ENCODE data around the gene YLPM1.
A peak's percentile ranks its signal among the peaks of the same experiment; 100 is the strongest.

YLPM1 gene

DNA sequence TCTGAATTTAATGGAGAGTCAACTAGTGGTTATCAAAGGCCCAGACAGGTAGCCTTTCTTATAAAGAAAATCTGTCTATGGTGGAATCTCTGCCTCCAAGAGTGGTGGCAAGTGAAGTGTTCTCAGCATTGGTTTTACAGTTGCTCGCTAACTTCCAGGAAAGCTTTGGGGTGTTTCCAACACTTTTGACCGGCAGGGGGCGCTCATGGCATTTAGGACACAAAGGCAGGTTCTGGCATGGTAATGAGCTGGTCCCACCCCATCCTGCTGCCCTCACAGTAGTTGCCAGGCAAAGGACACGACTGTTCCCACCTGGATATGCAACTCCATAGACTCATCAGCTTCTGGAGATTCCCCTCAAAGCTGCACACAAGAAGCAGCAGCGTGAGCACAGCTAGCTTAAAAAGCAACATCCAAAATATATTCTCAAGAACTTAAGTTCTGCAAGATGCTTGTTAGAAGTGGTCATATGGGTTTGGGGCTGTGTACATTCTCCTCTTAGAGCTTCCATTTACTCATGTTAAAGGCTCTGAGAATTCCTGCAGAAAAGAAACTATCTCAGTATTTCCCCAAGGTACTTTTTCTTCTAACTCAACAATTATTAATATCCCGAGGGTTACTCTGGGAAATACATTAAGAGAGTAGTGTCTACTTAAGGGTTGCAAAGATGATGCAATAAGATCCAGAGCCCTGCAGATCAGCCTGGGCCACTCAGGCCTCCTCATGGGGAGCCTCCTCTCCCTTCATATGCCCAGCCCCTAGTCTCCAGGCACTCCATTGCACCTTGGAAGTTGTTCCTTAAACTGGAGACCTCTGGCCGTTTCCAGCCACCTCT, 98.0 kb downstream of the YLPM1 start:
- Histone ChIP-seq H3K4me3 (no peak overlapping the region), H3K36me3 (replicated peaks) (no peaks in the 10 kb centered on the region), H3K27me3 (ENCODE audit: low read depth) (no peaks in the 10 kb centered on the region), H3K9me3 (no peaks in the 10 kb centered on the region), H3K4me1 (no peaks in the 10 kb centered on the region; the same call in 1 of the 2 replicates)
- in situ Hi-C loops (cut with MboI; ENCODE audit: low sequenced_read_pairs) = no loop called here
- peak; percentile 64 to 95 for DNase-seq (ENCODE audit: low spot score in 2 of 2)

DNA sequence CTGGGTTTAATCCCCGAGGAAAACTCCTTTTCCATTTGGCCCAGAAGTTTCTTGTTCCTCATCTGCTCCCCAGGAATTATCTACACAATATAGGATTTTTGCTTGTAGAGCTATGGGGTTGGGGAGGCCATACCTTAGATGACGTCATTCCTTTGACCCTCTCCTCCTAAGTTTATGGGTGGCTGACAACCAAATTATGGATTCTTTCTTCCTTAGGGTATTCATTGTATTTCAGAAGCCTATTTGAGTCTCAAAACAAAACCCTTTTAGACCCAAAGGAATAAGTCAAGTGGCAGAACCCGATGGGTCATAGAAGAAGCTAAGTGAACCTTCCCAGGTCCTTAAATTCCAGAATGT, 98.6 kb downstream of the YLPM1 start:
- Histone ChIP-seq H3K4me1 (no peaks in the 10 kb centered on the region; the same call in 1 of the 2 replicates), H3K9me3 (no peaks in the 10 kb centered on the region), H3K36me3 (replicated peaks) (no peaks in the 10 kb centered on the region), H3K27me3 (ENCODE audit: low read depth) (no peaks in the 10 kb centered on the region), H3K4me3 (no peak overlapping the region)
- DNase-seq (ENCODE audit: low spot score in 2 of 2) = no peak
- in situ Hi-C loops (cut with MboI; ENCODE audit: low sequenced_read_pairs) = no loop called here

DNA sequence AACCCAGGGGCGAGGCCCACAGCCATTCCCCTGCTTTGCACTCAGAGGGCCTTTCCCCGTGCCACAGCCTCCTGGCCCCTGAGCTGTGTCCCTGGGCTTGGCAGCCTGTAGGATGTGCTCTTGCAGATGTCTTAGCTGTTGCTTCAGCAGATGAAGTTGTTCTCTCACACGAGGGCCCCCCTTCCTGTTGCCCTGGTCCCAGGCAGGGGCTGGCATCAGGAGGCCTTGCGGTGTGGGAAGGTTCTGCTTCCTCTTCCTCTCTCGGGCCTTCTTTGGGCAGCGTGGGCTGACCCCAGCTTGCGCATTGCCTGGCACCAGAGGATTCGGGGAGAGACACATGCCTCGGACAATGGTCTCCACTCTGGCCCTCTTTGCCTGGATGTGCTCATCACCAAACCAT, 100.2 kb downstream of the YLPM1 start:
- Histone ChIP-seq H3K4me3 (no peak overlapping the region), H3K36me3 (replicated peaks) (no peaks in the 10 kb centered on the region), H3K27me3 (ENCODE audit: low read depth) (no peaks in the 10 kb centered on the region), H3K4me1 (no peaks in the 10 kb centered on the region; the same call in 1 of the 2 replicates), H3K9me3 (no peaks in the 10 kb centered on the region)
- no peak for DNase-seq (ENCODE audit: low spot score in 2 of 2)
- in situ Hi-C loops (cut with MboI; ENCODE audit: low sequenced_read_pairs) = no loop called here

DNA sequence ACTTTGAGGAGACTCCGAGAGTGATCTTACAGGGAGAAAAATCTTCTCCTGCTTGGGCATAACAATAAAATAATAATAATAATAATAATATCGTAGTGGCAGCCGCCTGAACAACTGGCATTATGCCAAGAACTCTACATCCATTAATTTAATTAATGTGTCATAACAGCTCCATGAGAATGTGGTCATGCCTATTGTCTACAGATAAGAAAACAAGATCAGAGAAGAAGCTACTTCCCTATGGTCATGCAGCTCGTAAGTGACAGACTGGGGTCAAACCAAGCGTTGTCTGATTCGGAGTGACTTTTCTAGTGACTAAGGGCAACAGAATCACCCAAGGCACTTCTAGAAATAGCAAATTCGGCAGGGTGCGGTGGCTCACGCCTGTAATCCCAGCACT, 101.1 kb downstream of the YLPM1 start:
- in situ Hi-C loops (cut with MboI; ENCODE audit: low sequenced_read_pairs) = no loop called here
- no peak for DNase-seq (ENCODE audit: low spot score in 2 of 2)
- Histone ChIP-seq H3K4me1 (no peaks in the 10 kb centered on the region; the same call in 1 of the 2 replicates), H3K27me3 (ENCODE audit: low read depth) (no peaks in the 10 kb centered on the region), H3K36me3 (replicated peaks) (no peaks in the 10 kb centered on the region), H3K9me3 (no peaks in the 10 kb centered on the region), H3K4me3 (no peak overlapping the region)

DNA sequence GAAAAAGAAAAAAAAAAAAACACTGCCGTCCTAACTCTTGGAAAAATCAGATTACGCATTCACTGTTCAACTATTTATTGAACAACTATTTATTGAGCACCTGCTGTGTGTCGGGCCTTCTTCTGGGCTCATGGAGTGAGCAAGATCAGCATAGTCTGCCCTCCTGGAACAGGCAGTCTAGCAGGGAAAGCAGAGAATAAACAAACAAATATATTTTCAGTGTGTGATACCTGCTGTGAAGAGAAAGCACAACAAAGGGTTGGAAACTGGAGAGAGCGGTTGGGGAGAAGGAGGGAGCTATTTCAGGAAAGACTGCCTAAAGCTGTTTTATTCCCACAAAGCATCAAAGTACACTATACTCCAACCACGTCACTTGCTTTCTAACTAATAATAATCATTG, 102.0 kb downstream of the YLPM1 start:
- Histone ChIP-seq H3K27me3 (ENCODE audit: low read depth) (no peaks in the 10 kb centered on the region), H3K4me3 (no peak overlapping the region), H3K4me1 (no peaks in the 10 kb centered on the region; the same call in 1 of the 2 replicates), H3K36me3 (replicated peaks) (no peaks in the 10 kb centered on the region), H3K9me3 (no peaks in the 10 kb centered on the region)
- in situ Hi-C loops (cut with MboI; ENCODE audit: low sequenced_read_pairs) = no loop called here
- DNase-seq (ENCODE audit: low spot score in 2 of 2) = no peak

DNA sequence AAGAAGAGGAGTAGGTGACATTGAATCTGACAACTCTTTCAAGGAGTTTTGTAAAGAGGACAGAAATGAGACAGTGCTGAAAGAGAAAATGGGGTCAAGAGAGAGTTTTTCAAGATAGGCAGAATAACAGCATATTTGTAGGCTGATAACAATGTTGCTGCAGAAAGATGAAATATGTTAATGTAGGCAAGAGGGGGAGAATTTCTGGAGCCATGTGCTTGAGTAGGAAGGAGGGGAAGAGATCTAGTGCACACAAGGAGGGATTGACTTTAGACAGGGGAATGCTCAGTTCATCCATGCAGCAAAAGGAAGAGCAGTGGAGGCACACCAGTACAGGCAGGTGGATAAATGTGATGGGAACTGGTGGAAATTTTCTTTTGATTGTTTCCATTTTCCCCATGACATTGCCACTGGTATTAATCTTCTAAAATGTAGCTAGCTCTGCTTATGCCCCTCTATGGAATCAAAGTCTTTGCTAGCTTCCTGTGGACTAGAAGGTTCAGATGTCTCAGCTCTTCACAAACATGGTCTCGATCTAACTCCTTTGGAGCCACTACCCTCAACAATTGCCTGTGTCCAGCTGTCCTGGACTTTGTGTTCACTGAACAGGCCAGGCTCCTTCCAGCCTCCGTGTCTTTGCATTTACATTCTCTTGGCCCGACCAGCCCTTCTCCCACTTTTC, 103.7 kb downstream of the YLPM1 start:
- Histone ChIP-seq H3K4me3 (no peak overlapping the region), H3K36me3 (replicated peaks) (no peaks in the 10 kb centered on the region), H3K27me3 (ENCODE audit: low read depth) (no peaks in the 10 kb centered on the region), H3K9me3 (no peaks in the 10 kb centered on the region), H3K4me1 (no peaks in the 10 kb centered on the region)
- DNase-seq (ENCODE audit: low spot score in 2 of 2) = no peak
- in situ Hi-C loops (cut with MboI; ENCODE audit: low sequenced_read_pairs) = no loop called here

DNA sequence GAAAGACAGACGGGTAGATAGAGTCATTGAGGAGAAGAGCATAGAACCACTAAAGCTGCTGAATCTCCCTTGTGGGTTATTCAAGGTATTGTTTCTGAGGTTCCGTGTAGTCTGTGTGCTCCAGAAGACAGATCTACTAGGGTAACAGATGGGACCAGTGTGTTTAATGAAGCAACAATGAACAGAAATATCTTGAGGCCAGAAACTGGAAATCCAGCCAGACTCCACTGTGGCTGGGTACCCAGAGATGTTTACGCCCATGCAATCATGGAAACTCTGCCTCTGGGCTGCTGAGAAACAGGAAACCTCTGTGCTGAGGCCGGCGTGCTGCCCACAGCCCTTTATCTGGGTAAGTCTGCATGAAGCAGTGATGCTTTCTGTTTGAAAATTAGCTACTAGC, 104.6 kb downstream of the YLPM1 start:
- Histone ChIP-seq H3K4me1 (no peaks in the 10 kb centered on the region), H3K36me3 (replicated peaks) (no peaks in the 10 kb centered on the region), H3K4me3 (no peak overlapping the region), H3K27me3 (ENCODE audit: low read depth) (no peaks in the 10 kb centered on the region), H3K9me3 (no peaks in the 10 kb centered on the region)
- in situ Hi-C loops (cut with MboI; ENCODE audit: low sequenced_read_pairs) = no loop called here
- no peak for DNase-seq (ENCODE audit: low spot score in 2 of 2)

DNA sequence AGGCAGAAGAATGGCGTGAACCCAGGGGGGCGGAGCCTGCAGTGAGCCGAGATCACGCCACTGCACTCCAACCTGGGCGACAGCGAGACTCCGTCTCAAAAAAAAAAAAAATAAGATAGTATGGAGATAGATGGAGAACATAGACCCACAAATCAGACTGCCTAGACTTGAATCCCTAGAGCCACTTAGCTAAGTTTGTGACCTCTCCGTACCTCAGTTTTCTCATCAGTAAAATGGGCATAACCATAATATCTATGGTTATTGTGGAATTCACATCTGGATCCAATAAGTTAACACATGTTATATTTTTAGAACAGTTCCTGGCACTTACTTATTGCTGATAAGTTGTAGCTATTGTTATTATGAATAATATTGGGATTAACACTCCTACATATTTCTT, 105.6 kb downstream of the YLPM1 start:
- Histone ChIP-seq H3K36me3 (replicated peaks) (no peaks in the 10 kb centered on the region), H3K9me3 (no peaks in the 10 kb centered on the region), H3K4me3 (no peak overlapping the region), H3K4me1 (no peaks in the 10 kb centered on the region), H3K27me3 (ENCODE audit: low read depth) (no peaks in the 10 kb centered on the region)
- no peak for DNase-seq (ENCODE audit: low spot score in 2 of 2)
- in situ Hi-C loops (cut with MboI; ENCODE audit: low sequenced_read_pairs) = no loop called here

DNA sequence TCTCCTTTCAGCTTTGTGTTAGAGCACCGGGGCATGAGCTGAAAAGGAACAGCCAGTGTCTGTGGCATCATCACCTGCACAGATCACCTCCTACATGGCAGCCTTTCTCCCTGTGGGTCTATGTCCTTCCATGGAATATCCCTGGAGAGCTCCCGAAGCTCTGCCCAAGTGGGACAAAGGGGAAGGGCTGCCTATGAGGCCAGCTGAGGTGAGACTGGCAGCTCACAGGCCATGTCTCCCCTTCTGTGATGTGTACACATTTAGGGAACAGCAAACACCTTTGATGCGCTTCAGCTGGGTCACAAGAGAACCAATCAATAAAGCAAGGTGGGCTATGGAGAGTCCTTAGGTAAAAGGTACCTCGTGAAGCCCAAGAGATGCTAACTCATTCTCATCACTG, 108.7 kb downstream of the YLPM1 start:
- Histone ChIP-seq H3K4me1 (no peaks in the 10 kb centered on the region), H3K4me3 (no peak overlapping the region), H3K36me3 (replicated peaks) (no peaks in the 10 kb centered on the region), H3K9me3 (no peaks in the 10 kb centered on the region), H3K27me3 (ENCODE audit: low read depth) (no peaks in the 10 kb centered on the region)
- no peak for DNase-seq (ENCODE audit: low spot score in 2 of 2)
- in situ Hi-C loops (cut with MboI; ENCODE audit: low sequenced_read_pairs) = no loop called here

DNA sequence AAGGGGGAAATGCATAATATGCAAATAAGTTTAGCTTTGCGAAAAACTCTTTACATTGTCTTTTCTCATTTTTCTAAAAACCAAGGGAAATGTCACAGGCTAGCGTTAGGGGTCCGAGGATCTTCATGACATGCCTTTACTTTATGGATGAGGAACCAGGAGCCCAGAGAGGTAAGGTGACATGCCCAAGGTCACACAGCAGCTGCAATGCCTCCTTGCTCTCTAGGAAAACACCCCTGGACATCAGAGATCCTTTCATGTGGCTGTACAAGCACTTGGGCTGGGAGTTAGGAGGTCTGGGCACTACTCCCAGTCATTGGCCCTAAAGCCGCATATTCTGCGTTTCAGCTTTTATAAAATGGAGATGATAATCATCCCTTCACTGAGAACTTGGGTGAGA, 112.1 kb downstream of the YLPM1 start:
- in situ Hi-C loops (cut with MboI; ENCODE audit: low sequenced_read_pairs) = no loop called here
- no peaks in the 10 kb centered on the region for H3K27me3 ChIP-seq (ENCODE audit: low read depth)
- H3K4me3 ChIP-seq = no peak overlapping the region
- no peaks in the 10 kb centered on the region for H3K36me3 ChIP-seq (replicated peaks)
- 0 out of 2 replicates have a peak, but pooled peaks cover 2% of the 10 kb centered on the region for H3K4me1 ChIP-seq
- DNase-seq (ENCODE audit: low spot score in 2 of 2) = no peak
- H3K9me3 ChIP-seq = no peaks in the 10 kb centered on the region

DNA sequence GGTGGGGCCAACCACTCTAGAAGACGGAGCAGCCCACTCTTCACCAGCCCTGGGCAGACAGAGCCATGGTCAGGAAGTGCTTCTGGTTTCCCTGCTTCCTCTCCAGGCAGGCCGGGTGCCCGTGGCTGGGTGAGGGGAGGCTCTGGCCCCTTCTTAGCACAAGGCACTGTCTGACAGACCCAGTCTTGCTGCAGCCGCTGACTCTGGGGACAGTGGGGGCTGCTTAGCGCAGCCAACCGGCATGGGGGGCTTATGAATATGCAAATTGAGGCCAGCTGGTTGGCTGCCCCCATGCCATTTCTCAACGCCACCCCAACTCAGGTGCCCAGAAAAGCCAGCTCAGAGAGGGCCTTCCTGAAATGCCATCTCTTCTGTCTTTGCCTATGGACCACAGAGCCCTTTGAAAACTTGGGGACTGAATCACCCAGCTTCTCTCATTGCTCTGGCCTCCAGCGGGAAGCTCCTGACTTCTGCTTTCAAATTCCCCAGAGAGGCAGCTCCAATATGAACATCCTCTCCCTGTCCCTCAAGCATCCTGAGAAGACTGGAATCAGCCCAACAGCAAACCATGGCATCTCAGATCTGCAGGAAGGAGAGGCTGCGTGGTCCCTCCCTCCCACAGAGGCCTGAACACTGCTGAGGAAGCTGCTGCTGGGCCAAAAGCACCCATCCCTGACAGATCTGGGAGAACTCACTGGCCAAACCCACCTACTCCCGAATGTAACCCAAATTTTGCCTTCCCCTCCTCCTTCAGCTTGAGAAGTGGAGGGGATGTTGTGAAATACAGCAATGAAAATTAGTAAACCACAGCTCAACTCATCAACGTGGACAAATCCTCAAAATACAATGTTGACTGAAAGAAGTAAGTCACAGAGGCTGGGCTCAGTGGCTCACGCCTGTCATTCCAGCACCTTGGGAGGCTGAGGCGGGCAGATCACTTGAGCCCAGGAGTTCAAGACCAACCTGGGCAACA, 113.1 kb downstream of the YLPM1 start, which contains the start of gene PROX2:
Gene PROX2 (minus strand): TSS at position 205 of the 973 bp plus-strand sequence. CDS start 12,311 bp downstream, outside the sequence.
- DNase-seq (ENCODE audit: low spot score in 2 of 2) = no peak
- no peaks in the 10 kb centered on the region for H3K27me3 ChIP-seq (ENCODE audit: low read depth)
- no peaks in the 10 kb centered on the region for H3K36me3 ChIP-seq (replicated peaks)
- H3K4me1 ChIP-seq = peaks cover 9% of the 10 kb centered on the region
- no peaks in the 10 kb centered on the region for H3K9me3 ChIP-seq
- in situ Hi-C loops (cut with MboI; ENCODE audit: low sequenced_read_pairs) = no loop called here
- no peak within 1 kb of the TSS for H3K4me3 ChIP-seq

DNA sequence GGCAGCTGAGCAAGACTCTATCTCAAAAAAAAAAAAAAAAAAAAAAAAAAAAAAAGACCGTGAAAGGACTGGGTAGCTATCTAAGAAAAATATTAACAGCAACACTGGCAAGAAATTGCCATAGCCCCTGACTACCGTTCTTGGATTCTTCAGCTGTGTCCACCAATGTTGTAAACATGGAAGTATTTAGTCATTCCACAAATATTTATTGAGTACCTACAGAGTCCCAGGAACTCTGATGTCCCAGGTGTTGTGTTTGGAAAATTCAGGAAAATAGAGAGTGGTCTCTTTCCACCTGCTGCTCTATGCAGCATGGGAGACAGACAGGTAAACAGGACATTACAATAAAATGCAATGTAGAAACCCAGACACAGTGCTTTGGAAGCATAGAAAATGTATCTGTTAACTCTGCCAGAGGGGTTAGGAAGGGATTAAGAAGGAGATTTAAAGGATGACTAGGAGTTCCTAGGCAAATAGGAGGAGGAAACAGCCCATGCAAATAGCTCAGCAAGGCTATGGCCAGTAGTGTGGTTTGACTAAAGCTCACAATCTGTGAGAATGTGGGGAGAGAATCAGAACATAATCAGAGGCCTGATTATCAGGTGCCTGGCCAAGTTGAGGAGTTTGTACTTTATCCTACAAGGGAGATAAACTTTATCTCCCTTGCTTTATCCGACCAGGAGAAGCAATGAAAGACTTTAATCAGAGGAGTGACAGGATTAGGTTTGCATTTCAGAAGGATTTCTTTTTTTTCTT, 116.5 kb downstream of the YLPM1 start:
- in situ Hi-C loops (cut with MboI; ENCODE audit: low sequenced_read_pairs) = no loop called here
- Histone ChIP-seq H3K27me3 (ENCODE audit: low read depth) (no peaks in the 10 kb centered on the region), H3K36me3 (replicated peaks) (peaks cover 11% of the 10 kb centered on the region), H3K9me3 (no peaks in the 10 kb centered on the region), H3K4me3 (no peak overlapping the region), H3K4me1 (peaks cover 23% of the 10 kb centered on the region)
- no peak for DNase-seq (ENCODE audit: low spot score in 2 of 2)
